Astrocyte (in vitro differentiated cells and primary cell): ENCODE measurements around the gene KLHL15. TPM values are rescaled to one million over a fixed set of nuclear protein-coding genes. Genes with fewer than 3 reads are reported as not detected.

Experiments
- DNase-seq: peaks from one replicate; pipeline ENCODE4 v3.0.0-alpha.2; 2010; ENCODE audit warnings: low read depth
- FAIRE-seq: peaks from 2 replicates; lab custom pipeline; 2011; peaks lifted over from hg19 to GRCh38; lab: Jason Lieb, UNC
- H2AFZ ChIP-seq: 2 replicates; pipeline ENCODE4 v1.6.0; 2012; ENCODE audit warnings: low read depth, low read length, inconsistent platforms
- H3K27ac ChIP-seq: 2 replicates; pipeline ENCODE4 v1.5.1; 2011; ENCODE audit warnings: low read depth, low read length, inconsistent platforms
- H3K27me3 ChIP-seq: 2 replicates; pipeline ENCODE4 v1.6.0; 2011; ENCODE audit warnings: low read length, inconsistent platforms; ENCODE audit not compliant: insufficient read depth
- H3K36me3 ChIP-seq: 2 replicates; pipeline ENCODE4 v1.5.1; 2011; ENCODE audit warnings: low read length, inconsistent platforms; ENCODE audit not compliant: insufficient read depth
- H3K4me1 ChIP-seq: 2 replicates; pipeline ENCODE4 v1.5.1; 2011; ENCODE audit warnings: low read length, inconsistent platforms; ENCODE audit not compliant: insufficient read depth
- H3K4me2 ChIP-seq: 2 replicates; pipeline ENCODE4 v1.6.0; 2012; ENCODE audit warnings: low read length, inconsistent platforms
- H3K4me3 ChIP-seq: 2 replicates; pipeline ENCODE4 v1.5.1; 2011; ENCODE audit warnings: low read depth, mild to moderate bottlenecking, low read length, inconsistent platforms; ENCODE audit not compliant: insufficient read depth
- H3K79me2 ChIP-seq: 2 replicates; pipeline ENCODE4 v1.6.0; 2012; ENCODE audit warnings: mild to moderate bottlenecking, low read length, inconsistent platforms; ENCODE audit not compliant: insufficient read depth
- H3K9ac ChIP-seq: 2 replicates; pipeline ENCODE4 v1.6.0; 2012; ENCODE audit warnings: mild to moderate bottlenecking, low read length, inconsistent platforms
- H3K9me3 ChIP-seq: 2 replicates; pipeline ENCODE4 v1.5.1; 2012; ENCODE audit warnings: low read depth, mild to moderate bottlenecking, low read length, inconsistent platforms; ENCODE audit not compliant: insufficient read depth
- H4K20me1 ChIP-seq: 2 replicates; pipeline ENCODE4 v1.6.0; 2012; ENCODE audit warnings: low read length, inconsistent platforms; ENCODE audit not compliant: insufficient read depth
- H3K27ac Mint-ChIP-seq: one replicate; pipeline ENCODE4 v1.8.0; 2021; ENCODE audit warnings: mild to moderate bottlenecking, mixed read lengths; ENCODE audit not compliant: unreplicated experiment
- H3K27me3 Mint-ChIP-seq: one replicate; pipeline ENCODE4 v1.8.0; 2021; ENCODE audit warnings: low read depth, mixed read lengths; ENCODE audit not compliant: unreplicated experiment
- H3K36me3 Mint-ChIP-seq: one replicate; pipeline ENCODE4 v1.8.0; 2021; ENCODE audit warnings: low read depth, mixed read lengths; ENCODE audit not compliant: unreplicated experiment
- H3K4me1 Mint-ChIP-seq: one replicate; pipeline ENCODE4 v1.8.0; 2021; ENCODE audit warnings: low read depth, mixed read lengths; ENCODE audit not compliant: unreplicated experiment
- H3K4me3 Mint-ChIP-seq: one replicate; pipeline ENCODE4 v1.8.0; 2021; ENCODE audit warnings: mild to moderate bottlenecking, moderate library complexity, mixed read lengths; ENCODE audit not compliant: unreplicated experiment
- H3K9me3 Mint-ChIP-seq: one replicate; pipeline ENCODE4 v1.8.0; 2021; ENCODE audit warnings: mild to moderate bottlenecking, mixed read lengths; ENCODE audit not compliant: unreplicated experiment
- CTCF ChIP-seq: IDR thresholded peaks from 2 replicates; pipeline ENCODE4 v1.5.1; 2011; ENCODE audit warnings: low read depth, mild to moderate bottlenecking, inconsistent platforms, low read length, moderate library complexity; ENCODE audit not compliant: insufficient read depth
- EZH2 ChIP-seq: IDR thresholded peaks from 2 replicates; pipeline ENCODE4 v1.6.1; 2012; ENCODE audit warnings: mild to moderate bottlenecking, low read length, inconsistent platforms; ENCODE audit not compliant: insufficient read depth
- total RNA-seq: library from RNA; stranded (reverse); gene quantifications from 2 replicates; pipeline ENCODE4 v1.2.1, GENCODE V29; 2021

The KLHL15 gene
- total RNA-seq, 1 donor from 2014 or later = 7.5 TPM

DNA sequence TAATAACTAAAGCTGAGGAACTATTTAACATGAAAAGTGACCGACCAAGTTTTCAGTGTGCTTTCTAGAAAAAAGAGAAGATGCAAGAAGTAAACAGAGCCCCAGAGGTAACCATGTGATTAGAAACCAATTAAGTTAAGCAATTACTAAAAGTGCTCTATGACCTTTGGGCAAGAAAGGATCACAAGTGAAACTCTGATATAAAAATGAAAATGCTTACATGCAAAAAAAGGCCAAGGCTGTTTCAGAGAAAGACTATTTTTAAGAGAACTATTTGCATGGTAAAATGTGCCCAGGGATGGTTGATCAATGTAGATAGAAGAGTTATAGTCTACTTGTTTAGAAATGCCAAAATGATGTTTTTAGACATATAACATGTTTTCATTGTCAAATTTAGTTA, 22.0 kb downstream of the KLHL15 start:
- no peak for TF ChIP-seq EZH2
- TF ChIP-seq CTCF = no peak
- H3K27me3 ChIP-seq = no peaks in the 10 kb centered on the region
- peaks cover 3% of the 10 kb centered on the region for H3K4me1 Mint-ChIP-seq
- H3K4me3 ChIP-seq = no peak overlapping the region
- no peak overlapping the region for H3K4me3 Mint-ChIP-seq
- FAIRE-seq = no peak
- H3K4me2 ChIP-seq = no peak overlapping the region
- no peaks in the 10 kb centered on the region for H3K27me3 Mint-ChIP-seq
- no peaks in the 10 kb centered on the region for H3K36me3 ChIP-seq
- no peaks in the 10 kb centered on the region for H3K4me1 ChIP-seq
- H3K9me3 Mint-ChIP-seq = no peaks in the 10 kb centered on the region
- H3K27ac ChIP-seq = no peak overlapping the region
- no peak overlapping the region for H2AFZ ChIP-seq
- peaks cover 5% of the 10 kb centered on the region for H3K79me2 ChIP-seq
- H3K36me3 Mint-ChIP-seq = no peaks in the 10 kb centered on the region
- no peaks in the 10 kb centered on the region for H3K9me3 ChIP-seq
- H3K27ac Mint-ChIP-seq = no peak overlapping the region
- peaks cover 2% of the 10 kb centered on the region for H4K20me1 ChIP-seq
- no peak for DNase-seq
- H3K9ac ChIP-seq = no peak overlapping the region

- H3K4me3 ChIP-seq = no peak overlapping the region
- no peaks in the 10 kb centered on the region for H3K27me3 Mint-ChIP-seq
- TF ChIP-seq EZH2 (no peak), CTCF (no peak)
- H3K27me3 ChIP-seq = no peaks in the 10 kb centered on the region
- no peak overlapping the region for H3K9ac ChIP-seq
- no peaks in the 10 kb centered on the region for H3K9me3 Mint-ChIP-seq
- no peak overlapping the region for H3K27ac Mint-ChIP-seq
- DNase-seq = no peak
- H3K27ac ChIP-seq = no peak overlapping the region
- no peak for FAIRE-seq
- no peaks in the 10 kb centered on the region for H4K20me1 ChIP-seq
- H2AFZ ChIP-seq = no peak overlapping the region
- H3K36me3 Mint-ChIP-seq = no peaks in the 10 kb centered on the region
- H3K36me3 ChIP-seq = no peaks in the 10 kb centered on the region
- H3K4me3 Mint-ChIP-seq = no peak overlapping the region
- no peaks in the 10 kb centered on the region for H3K4me1 ChIP-seq
- H3K9me3 ChIP-seq = no peaks in the 10 kb centered on the region
- H3K79me2 ChIP-seq = peaks cover 3% of the 10 kb centered on the region
- no peak overlapping the region for H3K4me2 ChIP-seq
- H3K4me1 Mint-ChIP-seq = no peaks in the 10 kb centered on the region
Observed at GRCh38 chrX:24002792-24003191, 24.2 kb downstream of the KLHL15 start.

DNA sequence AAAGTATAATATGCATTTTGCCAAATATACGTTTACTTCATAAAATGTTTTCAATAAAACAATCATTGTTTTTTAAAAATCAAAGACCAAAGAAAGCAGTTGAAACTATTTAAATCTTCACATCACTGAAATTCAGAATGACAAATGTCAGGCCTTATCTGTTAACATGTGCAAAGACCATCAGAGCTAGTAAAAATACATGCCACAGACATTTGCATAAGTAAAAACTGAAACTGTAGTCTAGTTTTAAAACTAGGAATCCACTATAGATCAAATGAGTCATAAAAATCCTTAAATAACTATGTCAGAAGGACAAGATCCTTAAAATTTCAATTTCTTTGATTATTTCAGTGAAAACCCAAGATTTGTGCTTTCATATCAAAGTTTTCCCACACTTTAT, 24.8 kb downstream of the KLHL15 start:
- H3K79me2 ChIP-seq = peaks cover 3% of the 10 kb centered on the region
- H3K36me3 ChIP-seq = no peaks in the 10 kb centered on the region
- no peak overlapping the region for H3K27ac ChIP-seq
- no peaks in the 10 kb centered on the region for H3K4me1 Mint-ChIP-seq
- no peaks in the 10 kb centered on the region for H3K9me3 ChIP-seq
- H3K4me3 Mint-ChIP-seq = no peak overlapping the region
- no peaks in the 10 kb centered on the region for H3K4me1 ChIP-seq
- FAIRE-seq = no peak
- no peaks in the 10 kb centered on the region for H4K20me1 ChIP-seq
- TF ChIP-seq EZH2 = no peak
- no peak for TF ChIP-seq CTCF
- no peak for DNase-seq
- H3K4me2 ChIP-seq = no peak overlapping the region
- H3K27me3 Mint-ChIP-seq = no peaks in the 10 kb centered on the region
- no peaks in the 10 kb centered on the region for H3K36me3 Mint-ChIP-seq
- no peak overlapping the region for H2AFZ ChIP-seq
- no peaks in the 10 kb centered on the region for H3K9me3 Mint-ChIP-seq
- no peak overlapping the region for H3K27ac Mint-ChIP-seq
- no peak overlapping the region for H3K4me3 ChIP-seq
- no peak overlapping the region for H3K9ac ChIP-seq
- no peaks in the 10 kb centered on the region for H3K27me3 ChIP-seq
